Measurements from ENCODE around the gene HIGD2B. TPM values are rescaled to one million over a fixed set of nuclear protein-coding genes. Genes with fewer than 3 reads are reported as not detected.

HIGD2B gene
- polyA plus RNA-seq, 3 donors, result not detected

Other genes with a start within 250 kb of the HIGD2B start
- gene ARIH1, start 211.9 kb downstream of the HIGD2B start, polyA plus RNA-seq (ENCODE audit: insufficient read length in 3 of 3), result 100 to 1,000 TPM; 196 to 209 (median 197) TPM
- under 1 TPM in 1 of 3 donors, not detected in 2; 0.60 TPM for gene GOLGA6B, start 31.5 kb downstream of the HIGD2B start, polyA plus RNA-seq (ENCODE audit: insufficient read length in 3 of 3)
- 10 to 100 TPM; 37.7 to 38.8 (median 38.4) TPM for gene BBS4, start within 50 bp of the HIGD2B start, polyA plus RNA-seq (ENCODE audit: insufficient read length in 3 of 3)
- gene ADPGK, start 97.6 kb upstream of the HIGD2B start, polyA plus RNA-seq (ENCODE audit: insufficient read length in 3 of 3), result 10 to 100 TPM; 47.9 to 54.7 (median 51.0) TPM